Measurements from ENCODE around the gene ZNF668.

ZNF668 gene

GRCh38 chr16:31099860-31100638, 26.0 kb upstream of the ZNF668 start:
- no peak for TF ChIP-seq CTCF (IDR thresholded peaks at IDR 0.05; ENCODE audit: control insufficient read depth, insufficient read depth, low read depth, low read length, missing control alignments)

DNA sequence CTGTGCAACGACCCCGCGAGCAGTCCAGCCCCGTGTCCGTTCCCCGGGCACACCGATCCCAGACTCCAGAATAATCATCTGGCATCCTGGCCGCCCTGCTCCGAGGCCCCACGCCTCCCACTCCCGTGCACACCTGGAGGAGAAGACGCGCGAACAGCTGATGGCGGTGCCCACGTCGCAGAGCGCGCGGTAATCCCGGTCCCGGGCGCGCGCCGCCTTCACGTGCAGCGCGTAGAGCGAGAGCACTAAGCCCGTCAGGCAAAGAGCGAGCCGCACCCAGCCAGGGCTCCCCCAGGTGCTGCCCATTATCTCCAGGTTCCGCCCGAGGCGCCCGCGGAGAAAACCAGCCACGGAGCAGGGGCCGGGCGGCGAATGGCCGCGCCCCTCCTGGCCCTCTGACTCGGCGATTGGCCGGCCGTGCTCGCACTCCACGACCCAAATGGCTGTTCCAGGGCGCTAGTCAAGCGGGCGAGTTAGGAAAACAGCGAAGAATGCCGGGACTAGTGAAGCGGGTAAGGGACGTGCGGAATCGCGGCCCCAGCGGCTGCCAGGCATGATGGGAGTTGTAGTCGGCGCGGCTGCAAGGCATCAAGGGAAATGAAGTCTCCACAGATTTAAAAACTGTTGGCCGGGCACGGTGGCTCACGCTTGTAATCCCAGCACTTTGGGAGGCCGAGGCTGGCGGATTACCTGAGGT, 20.5 kb upstream of the ZNF668 start, which contains the start of gene VKORC1:
Gene VKORC1 (minus strand): TSS at position 374 of the 697 bp plus-strand sequence. CDS start 68 bp downstream, at position 306.
- peak within 1 kb of the TSS; percentile 97 for H3K4me3 ChIP-seq (ENCODE audit: control insufficient read depth, low read depth, low read length)
- DNase-seq (ENCODE audit: low read depth): peak; percentile 89
- TF ChIP-seq CTCF (IDR thresholded peaks at IDR 0.05; ENCODE audit: control insufficient read depth, insufficient read depth, low read depth, low read length, missing control alignments): no peak

More at GRCh38 chr16:31099860-31100638, 26.0 kb upstream of the ZNF668 start:
- H3K4me3 ChIP-seq (ENCODE audit: control insufficient read depth, low read depth, low read length): no peak overlapping the region
- DNase-seq (ENCODE audit: low read depth): no peak

GRCh38 chr16:31094088-31094423, 20.0 kb upstream of the ZNF668 start:
- H3K4me3 ChIP-seq (ENCODE audit: control insufficient read depth, low read depth, low read length): peak overlapping the region; percentile 97
- no peak for TF ChIP-seq CTCF (IDR thresholded peaks at IDR 0.05; ENCODE audit: control insufficient read depth, insufficient read depth, low read depth, low read length, missing control alignments)
- DNase-seq (ENCODE audit: low read depth): no peak

DNA sequence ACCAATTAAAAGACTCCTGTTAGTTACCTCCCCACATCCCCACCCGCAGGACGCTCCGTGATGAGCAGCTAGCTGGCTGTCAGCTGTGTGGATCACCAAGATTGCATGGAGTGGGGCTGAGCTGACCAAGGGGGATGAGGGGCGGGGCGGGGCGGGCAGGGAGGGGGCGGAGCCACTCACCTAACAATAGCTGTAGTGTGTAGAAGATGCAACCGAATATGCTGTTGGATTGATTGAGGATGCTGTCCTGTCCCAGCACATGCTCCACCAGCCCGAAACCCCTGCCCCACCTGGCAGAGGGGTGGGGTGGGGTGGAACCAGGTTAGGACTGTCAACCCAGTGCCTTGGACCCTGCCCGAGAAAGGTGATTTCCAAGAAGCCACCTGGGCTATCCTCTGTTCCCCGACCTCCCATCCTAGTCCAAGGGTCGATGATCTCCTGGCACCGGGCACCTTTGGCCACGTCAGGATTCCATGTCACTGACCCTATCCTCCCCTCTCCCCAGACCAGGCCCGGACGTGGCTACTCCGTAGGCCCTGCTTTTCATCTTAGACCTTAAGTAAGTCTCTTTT, 19.2 kb upstream of the ZNF668 start:
- no peak for TF ChIP-seq CTCF (IDR thresholded peaks at IDR 0.05; ENCODE audit: control insufficient read depth, insufficient read depth, low read depth, low read length, missing control alignments)
- DNase-seq (ENCODE audit: low read depth): no peak
- peak overlapping the region; percentile 97 for H3K4me3 ChIP-seq (ENCODE audit: control insufficient read depth, low read depth, low read length)

DNA sequence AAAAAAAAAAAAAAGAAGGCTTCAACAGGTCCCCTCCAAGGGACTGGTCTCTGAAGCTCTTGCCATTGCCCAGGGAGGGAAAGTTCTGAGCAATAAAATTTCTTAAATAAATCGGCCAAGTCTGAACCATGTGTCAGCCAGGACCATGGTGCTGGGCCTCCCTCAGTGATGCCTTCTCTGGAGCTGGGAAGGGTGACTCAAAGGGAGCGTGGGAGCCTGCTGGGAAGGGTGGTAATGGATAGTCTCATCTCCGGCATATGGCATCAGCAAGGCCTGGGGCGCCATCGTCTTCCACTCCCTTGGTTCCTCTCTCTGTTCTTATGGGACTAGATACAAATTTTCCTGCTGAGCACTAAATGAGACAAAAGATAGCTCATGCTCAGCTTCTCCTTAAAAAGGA, 18.3 kb upstream of the ZNF668 start:
- no peak for TF ChIP-seq CTCF (IDR thresholded peaks at IDR 0.05; ENCODE audit: control insufficient read depth, insufficient read depth, low read depth, low read length, missing control alignments)
- H3K4me3 ChIP-seq (ENCODE audit: control insufficient read depth, low read depth, low read length): no peak overlapping the region
- peak; percentile 42 for DNase-seq (ENCODE audit: low read depth)

- H3K4me3 ChIP-seq (ENCODE audit: control insufficient read depth, low read depth, low read length): no peak overlapping the region
- DNase-seq (ENCODE audit: low read depth): no peak
- TF ChIP-seq CTCF (IDR thresholded peaks at IDR 0.05; ENCODE audit: control insufficient read depth, insufficient read depth, low read depth, low read length, missing control alignments): no peak
Measured at GRCh38 chr16:31090540-31090939, 16.5 kb upstream of the ZNF668 start.
